Embryonic facial prominence (tissue), 1 donor: Measurements from ENCODE around the gene STAM2.
"Not testable (repeated sequence)": the region's sequence is repeated elsewhere in the genome, so short reads cannot be mapped to it uniquely, and the experiment has no call there.

Experiments
- DNase-seq: peaks from one replicate; pipeline ENCODE4 v3.0.0-alpha.2; 2016; ENCODE audit errors: extremely low spot score

STAM2 gene

DNA sequence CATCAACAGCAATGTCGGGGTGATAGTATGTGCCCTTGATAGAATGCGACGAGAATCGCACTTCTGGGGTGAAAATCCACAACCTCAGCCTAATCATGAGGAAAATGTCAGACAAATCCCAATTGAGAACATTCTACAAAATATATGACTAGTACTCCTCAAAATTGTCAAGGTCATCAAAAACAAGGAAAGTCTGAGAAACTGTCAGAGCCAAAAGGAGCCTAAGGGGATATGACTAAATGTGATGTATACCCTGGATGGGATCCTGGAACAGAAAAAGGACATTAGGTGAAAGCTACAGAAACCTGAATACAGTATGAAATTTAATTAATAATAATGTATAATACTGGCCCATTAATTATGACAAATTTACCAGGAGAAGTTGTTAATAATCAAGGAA lies 69.1 kb downstream of the STAM2 start:
- DNase-seq, result no peak

DNA sequence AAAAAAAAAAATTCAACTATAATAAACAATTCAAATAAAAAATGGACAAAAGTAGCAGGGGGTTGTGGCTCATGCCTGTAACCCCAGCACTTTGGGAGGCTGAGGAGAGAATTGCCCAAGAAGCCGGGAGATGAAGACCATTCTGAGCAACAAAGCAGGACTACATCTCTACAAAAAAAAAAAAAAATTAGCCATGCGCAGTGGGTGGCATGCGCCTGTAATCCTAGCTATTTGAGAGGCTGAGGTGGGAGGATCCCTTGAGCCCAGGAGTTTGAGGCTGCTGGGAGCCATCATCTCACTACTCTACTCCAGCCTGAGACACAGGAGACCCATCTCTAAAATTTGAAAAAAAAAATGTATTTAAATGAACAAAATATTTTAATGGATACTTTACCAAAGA lies 72.3 kb downstream of the STAM2 start:
- no peak for DNase-seq

DNA sequence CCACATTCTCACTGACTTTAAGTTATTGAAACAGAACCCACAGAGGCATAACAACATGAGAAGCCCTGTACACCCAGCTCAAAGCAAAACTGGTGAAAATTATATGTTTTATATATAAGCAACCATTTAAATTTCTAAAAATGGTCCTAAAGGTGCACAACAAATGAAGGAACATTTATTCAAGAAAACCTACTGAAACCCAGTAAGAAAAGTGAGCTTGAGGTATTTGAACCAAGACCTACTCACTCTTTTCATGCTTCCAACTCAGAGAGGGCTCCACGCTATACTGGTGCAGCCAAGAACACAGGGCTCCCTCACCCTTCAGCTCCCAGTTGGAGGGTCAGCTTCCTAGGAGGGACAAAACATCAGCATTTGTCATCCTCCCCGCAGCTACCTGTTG lies 74.6 kb downstream of the STAM2 start:
- DNase-seq, result no peak

DNA sequence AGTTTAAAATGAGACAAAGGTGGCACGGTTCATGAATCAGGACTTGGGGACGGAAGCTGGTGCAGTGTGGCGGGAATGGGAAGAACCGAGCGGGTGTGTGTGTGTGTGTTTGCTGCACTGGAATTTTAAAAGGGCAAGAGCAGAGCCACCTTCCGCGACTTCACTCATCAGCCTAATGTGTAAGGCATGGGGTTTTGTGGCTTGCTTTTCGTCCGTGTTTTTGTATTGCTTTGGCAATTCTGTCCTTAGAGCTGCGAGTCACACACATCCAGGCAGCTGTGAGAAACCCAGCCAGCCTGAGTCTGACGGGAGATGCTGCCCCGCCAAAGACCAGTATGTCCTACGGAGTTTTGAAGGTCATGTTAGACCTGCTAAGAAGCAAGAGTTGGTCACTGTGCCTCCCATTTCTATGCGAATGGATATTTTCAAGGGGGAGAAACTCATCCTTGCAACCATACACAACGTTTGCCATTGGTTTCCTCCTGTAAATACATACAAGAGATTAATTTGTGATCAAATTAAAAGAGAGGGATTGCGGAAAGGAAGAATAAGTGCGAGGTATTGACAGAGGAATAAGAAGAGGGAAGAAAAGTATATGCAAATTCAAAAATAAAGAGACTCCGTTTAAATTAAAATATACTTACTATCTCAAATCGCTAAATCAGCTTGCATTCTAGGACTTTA lies 76.1 kb downstream of the STAM2 start:
- DNase-seq, result no peak

DNA sequence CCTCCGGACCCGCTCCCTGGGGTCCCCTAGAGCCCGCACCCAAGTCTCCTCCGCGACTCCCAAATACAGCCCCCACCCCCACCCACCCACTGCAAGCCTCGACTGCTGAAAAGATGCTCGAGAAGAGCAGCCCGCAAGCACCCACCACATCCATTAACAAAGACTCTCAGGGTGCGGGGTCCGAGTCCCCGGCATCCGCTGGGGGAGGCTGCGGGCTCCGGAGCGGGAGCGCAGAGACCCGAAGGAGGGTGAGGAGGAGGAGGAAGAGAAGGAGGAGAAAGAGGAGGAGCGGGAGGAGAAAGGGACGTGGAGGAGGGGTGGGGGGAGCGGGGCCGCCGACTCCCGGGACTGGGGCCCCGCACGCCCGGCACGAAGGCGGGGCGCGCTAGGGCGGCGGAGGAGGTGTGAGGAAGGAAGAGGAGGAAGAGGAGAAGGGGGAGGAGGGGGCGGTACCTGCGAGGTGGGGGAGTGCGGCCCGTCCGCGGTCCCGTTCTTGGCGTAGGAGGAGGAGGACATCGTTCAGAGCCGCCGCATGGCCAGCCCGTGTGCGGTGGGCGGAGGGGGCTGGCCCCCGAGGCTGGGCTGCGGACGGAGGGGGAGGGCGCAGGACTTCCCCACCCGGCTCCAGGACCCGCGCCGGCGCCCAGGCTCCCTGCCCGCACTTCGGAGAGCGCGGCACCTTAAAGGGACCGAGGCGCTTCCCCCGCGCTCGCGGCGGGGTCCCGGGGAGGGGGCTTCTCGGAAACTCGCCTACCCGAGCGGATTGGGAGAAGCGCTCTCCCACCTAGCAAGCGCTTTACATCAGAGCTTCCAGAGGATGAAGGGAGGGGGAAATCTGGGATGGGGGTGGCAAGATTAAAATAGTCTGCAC lies 76.8 kb downstream of the STAM2 start, which contains the start of gene CACNB4:
TSS of gene CACNB4 (minus strand) at position 549 of the 871 bp plus-strand sequence.
- no peak for DNase-seq

DNA sequence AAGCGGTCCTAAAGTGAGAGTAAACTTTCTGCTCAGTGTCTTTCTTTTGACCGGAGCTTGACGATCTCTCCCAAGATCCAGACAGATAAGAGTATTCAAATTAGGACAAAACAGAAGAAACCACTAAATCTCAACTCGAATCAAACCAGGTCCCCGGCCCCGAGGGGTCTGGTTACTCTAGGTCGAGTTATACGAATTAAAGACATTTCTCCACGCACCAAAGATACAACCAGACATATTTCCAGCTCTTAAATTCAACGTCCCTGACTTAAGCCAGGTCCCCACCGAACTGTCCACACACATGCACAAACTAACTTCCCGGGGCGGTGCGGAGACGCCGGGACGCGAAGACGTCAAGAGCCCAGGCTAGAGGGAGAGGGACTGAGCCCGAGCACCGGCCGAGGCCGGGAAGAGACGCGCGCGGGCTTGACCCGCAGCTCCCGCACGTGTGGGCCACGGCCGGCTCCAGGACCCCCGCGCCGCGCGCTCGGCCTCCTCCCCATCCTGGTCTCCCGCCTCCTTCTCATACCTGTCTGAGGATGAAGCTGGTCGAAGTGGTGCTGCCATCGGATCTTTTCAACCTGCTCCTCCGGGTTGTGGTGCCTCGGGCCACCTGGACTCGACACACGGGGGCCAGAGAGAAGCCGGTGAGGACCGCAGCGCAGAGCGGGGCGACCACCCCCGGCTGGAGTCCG lies 77.6 kb downstream of the STAM2 start:
- DNase-seq, result no peak

DNA sequence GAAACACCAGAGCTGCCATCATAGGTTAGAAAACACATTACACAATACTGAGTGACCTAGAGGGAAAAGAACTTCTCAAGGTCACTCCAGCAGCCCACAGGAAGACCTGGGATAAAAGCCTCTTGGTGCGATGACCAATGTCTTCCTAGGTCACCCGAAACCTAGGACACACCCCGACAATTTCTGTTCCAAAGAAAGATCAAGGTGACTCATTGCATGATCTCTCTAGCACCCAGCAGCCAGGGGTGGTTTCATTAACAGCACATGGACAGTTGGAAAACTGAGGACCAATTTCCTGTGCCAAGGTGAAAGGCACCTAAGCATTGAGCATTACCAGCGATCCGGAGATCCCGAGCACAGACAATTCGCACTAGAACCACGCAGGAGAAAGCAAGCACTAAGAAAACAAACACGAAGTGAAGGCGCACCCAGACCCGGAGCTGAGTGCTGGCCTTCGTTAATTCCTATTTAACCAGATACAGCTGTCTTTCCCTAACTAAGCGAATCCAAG lies 78.2 kb downstream of the STAM2 start:
- DNase-seq, result no peak

DNA sequence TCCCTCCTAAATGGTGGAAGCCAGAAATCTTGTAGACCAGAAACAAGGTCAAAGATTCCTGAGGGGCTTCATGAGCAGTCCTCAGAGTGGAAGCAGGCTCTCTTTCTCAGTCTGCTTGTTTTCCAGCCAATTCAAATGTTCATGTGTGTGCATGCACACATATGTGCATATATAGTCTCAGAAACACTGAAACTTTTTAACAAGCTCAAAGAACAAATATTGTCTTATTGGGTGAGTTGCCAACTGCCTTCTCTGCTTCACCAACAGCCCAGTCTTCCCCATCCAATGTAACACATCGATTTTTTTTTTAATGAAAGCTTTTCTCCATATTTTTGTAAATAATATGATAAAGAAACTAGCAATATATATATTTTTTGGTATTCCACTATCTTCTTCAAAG lies 80.4 kb downstream of the STAM2 start:
- no peak for DNase-seq

DNA sequence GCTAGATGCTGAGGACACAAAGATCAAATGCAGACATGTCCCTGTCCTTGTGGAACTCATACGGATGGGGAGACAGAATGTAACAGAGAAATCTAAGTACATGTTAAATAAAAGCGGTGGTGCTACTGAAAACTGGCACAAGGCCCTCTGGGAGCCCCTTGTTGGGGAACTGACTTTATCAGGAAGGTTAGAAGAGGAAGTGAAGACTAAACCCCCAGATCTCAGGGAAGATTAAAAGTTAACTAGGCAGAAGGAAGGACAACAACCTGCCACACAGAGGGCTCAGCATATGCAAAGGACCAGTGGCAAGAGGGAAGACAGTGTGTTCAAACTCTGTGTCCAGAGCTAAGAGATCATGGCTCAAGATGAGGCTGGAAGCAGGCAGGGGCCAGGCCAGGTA lies 81.5 kb downstream of the STAM2 start:
- DNase-seq, result no peak

DNA sequence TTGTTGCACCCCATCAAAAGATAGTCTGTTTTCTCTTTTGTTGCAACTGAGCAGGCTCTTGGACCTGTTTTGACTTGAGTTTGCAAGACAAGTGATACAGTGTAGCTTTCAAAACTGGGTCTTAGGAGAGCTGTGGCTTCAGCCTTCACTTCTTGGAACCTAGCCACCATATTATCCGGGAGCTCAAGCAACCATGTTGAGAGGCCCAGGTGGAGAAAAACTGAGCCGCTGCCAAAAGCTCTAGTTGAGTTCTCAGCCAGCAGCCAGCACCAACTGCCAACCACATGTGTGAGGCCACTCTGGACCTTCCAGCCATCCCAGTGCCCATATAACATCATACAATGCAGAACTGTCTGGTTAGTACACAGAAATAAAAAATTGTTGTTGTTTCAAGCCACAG lies 82.1 kb downstream of the STAM2 start:
- DNase-seq, result no peak

DNA sequence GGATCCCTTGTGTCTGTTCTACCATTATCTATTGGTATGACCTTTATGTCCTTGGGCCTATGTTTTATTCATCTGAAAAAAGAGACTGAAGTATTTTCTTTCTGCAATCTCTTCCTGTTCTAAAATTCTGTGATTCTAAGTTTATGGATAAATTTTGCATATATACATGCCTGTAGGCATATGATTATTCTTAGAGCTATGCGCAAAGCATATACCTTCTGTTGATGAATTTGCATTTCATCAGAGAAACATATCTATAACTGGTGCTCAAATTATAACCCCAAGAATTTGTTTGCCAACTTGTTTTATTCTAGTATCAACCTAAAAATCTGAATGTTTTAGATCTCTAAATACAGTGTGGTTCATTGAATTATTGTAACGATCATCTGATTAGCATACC lies 83.5 kb downstream of the STAM2 start:
- DNase-seq, result no peak

DNA sequence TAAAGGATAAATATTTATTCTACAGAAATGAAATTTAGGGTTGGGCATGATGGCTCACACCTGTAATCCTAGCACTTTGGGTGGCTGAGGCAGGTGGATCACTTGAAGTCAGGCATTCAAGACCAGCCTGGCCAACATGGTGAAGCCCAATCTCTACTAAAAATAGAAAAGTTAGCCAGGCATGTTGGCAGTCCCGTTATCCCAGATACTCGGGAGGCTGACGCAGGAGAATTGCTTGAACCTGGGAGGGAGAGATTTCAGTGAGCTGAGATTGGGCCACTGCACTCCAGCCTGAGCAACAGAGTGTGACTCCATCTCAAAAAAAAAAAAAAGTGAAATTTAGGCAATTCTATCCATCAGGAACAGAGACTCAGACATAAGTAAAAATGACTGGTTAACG lies 84.8 kb downstream of the STAM2 start:
- DNase-seq, result not testable (repeated sequence)

DNA sequence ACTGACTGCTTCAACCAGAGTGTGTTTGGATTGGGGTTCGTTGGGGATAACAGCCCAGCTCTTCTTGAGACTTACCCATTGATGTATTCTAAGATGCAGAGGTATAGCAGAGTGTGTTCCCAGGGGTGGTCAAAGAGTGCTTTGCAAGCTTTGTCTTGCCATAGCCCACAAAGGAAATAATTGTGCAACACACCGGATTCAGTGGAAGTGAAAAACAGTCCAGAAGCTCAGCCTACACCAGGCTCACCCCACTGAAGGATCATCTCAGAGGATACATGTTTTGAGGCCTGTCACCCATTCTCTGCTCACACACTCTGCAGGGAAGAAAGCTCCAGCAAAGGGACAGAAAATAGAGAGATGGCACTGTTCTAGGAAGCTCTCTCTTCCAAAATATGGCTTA lies 86.3 kb downstream of the STAM2 start:
- DNase-seq, result no peak

DNA sequence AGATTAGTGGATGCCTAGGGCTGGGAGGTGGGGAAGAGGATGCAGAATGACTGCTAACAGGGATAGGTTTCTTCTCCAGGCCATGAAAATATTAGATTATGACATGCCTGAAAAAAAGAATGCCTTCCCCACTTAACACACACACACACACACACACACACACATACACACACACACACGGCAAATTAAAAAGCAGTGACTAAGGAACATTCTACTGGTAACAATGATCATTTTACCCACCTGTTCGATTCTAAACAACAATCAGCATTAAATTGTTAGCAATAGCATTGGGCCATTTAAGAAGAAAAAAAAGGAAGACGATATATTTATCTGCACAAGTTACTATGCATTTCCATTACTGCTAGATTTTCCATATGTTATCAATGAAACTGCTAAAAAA lies 87.6 kb downstream of the STAM2 start:
- no peak for DNase-seq

DNA sequence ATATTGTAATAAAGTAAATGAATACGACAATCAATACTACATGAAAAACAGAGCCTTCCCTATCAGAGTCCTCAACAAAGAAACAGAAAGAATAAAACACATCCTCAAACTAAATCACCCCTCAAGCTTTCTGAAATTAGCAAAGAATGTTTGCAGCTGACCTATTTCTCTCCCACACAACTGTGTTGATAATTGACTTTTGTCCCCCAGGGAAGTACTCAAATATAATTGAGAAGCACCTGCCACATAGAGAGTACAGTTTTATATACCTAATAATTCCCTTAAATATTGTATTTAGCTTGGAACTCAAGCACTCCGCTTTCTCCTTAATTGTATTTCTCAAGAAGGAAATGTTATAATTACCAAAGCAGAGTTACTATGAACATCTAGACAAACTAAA lies 89.3 kb downstream of the STAM2 start:
- no peak for DNase-seq

DNA sequence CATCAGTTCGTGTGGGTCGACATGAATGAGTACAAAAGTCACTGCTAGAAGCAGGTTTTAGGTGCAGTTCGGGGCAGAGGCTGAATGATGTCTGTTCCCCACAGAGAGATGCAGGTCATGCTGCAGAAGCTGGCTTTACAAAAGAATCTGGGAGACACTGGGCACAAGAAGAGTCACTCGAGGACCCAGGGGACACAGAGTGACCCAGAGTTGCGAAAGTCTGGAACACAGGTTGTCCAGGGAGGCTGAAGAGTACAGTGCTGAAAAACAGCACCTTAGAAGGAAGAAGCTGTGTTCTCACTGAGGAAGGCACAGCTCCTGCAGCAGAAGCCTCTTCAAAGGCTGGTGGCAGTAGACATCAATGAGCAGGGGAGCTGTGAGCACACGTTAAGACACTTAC lies 91.5 kb downstream of the STAM2 start:
- no peak for DNase-seq

DNA sequence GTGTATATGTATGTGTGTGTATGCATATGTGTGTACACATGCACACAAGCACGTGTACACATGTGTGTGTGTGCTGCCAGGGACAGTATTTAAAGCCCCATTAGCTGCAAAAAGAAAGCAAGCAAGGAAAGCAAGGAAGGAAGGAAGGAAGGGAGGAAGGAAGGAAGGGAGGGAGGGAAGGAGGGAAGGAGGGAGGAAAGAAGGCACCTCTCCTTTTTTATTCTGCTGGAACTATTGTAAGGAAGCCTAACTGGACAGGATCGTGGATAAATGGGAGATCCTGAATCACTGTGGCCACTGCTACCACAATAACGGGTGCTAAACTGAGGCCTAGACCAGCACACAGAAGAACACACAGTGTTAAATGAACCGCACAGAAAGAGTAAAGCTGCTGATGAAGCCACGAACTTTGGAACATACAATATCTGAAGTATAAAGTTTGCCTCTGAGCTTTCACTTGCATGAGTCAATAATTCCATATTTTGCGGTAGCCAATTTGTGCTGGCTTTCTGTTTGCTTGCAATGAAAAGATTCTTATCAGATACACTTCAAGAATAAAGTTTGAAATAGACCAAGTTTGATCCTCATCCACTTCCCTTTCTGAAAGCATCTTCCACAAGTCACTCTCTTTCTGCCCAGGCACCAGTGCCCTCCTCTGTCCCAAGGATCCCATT lies 92.2 kb downstream of the STAM2 start:
- DNase-seq, result no peak

DNA sequence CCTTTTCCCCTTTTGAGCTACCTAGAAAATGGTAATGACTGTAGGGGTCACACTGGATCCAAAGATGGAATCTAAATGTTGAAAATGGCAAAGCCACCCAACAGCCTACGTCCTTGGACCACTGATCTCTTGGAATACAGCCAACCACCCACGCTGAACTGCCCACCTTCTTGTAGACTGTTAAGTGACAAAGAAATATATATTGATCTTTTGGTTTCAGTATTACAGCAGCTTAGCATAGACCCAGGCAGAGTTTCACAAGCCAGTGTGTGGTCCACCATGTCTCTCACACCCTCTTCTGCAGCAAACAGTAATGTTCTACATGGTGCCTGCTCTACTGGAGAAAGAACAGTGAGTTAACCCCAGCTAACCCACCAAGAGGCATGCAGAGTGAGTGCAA lies 96.9 kb downstream of the STAM2 start:
- no peak for DNase-seq

DNA sequence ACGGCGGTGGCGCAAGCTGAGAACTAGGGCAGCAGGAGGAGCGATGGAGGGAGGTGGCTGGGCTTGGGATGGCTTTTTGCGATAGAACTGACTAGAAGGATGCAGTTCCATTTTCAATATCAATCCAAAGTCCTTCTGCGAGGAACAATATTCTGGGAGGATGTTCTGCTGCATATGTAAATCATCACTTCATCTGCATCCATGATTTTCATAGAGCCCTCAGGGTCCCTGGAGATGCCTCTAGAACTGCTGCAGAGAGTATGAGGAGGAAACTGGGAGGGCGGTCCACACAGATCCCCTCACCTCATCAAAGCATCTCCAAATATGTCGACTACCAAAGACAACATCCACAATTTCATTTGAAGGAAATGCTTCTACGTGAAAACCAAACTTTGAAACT lies 97.5 kb downstream of the STAM2 start:
- DNase-seq, result no peak

DNA sequence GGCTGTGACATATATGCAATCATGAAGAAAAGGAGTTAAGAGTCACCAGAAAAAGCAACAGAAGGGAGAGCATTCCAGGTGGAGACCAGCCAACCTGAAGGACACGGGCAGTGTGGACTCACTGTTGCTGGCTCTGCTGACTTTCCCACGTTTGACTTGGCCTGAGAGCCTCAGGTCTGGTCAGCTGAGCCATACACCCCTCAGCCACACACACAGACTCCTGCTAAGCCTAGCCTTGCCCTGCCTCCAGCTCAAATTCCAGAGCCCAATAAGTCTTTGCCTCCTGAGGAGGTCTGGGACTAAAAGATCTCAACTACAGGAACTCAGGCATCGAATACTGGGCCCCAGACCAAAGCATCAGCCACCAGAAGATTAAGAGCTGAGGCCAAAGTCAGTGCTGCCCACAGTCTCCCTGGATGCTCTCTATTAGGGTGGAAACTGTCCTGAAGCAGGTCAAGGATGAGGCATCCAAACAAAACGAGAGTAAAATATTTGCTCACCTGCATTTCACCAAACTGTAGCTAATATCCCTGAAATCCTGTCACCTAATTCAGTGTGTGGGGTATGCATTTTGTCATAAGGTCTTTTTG lies 100.0 kb downstream of the STAM2 start:
- no peak for DNase-seq

DNA sequence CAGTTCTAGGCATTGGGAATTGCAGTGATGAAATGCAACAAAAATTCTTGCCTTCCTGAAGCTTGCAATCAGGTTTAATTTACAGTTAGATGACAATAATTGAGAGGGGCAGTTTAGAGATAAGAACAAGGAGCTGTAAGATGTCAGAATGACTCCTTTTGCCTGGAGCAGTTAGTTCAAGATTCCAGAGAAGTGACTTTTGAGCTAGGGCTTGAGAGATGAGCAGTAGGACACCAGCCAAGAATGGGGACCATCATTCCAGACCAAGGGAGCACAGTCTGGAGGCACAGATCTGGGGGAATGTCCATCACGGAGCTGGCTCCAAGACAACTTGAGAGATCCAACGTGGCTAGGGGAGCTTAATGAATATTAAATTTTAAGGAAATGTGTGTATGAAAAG lies 103.6 kb downstream of the STAM2 start:
- DNase-seq, result no peak

DNA sequence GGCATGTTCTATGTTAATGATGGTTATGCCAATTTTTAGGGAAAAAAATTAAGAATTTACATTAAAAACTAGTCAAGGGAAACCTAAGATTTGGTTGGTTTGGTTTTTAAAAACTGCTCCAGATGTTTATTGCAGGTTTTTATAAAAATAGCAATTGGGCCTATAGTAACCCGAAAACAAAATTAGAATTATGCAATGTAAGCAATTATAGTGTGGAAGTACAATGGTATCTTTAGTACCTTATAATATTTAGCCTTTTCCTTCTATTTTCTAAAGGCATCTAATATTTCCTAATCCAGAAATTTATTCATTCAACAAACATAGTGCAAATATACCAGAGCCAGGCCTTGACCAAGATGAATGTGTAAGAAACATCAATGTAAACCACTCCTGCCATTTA lies 104.0 kb downstream of the STAM2 start:
- no peak for DNase-seq
